Astrocyte of the cerebellum (primary cell): ENCODE data around the gene SNX3.

Experiments
- DNase-seq: peaks from one replicate; pipeline ENCODE4 v3.0.0-alpha.2; 2011; ENCODE audit warnings: low read depth
- H3K4me3 ChIP-seq: 2 replicates; pipeline ENCODE4 v1.5.1; 2011; ENCODE audit warnings: mild to moderate bottlenecking, low read depth, low read length, moderate library complexity
- in situ Hi-C: cut with HindIII; loops from 2 replicates; pipeline ENCODE4 v1.10.0; 2017; ENCODE audit warnings: low sequenced_read_pairs
- TF ChIP-seq, protein P1 (sequence below): IDR thresholded peaks from 2 replicates; pipeline ENCODE4 v1.5.1; 2012; ENCODE audit warnings: low read length, low read depth, moderate library complexity, mild to moderate bottlenecking; ENCODE audit errors: missing control alignments

The SNX3 gene

GRCh38 chr6:108222064-108222463, 38.8 kb downstream of the SNX3 start:
- DNase-seq, result no peak
- TF ChIP-seq, protein P1, sequence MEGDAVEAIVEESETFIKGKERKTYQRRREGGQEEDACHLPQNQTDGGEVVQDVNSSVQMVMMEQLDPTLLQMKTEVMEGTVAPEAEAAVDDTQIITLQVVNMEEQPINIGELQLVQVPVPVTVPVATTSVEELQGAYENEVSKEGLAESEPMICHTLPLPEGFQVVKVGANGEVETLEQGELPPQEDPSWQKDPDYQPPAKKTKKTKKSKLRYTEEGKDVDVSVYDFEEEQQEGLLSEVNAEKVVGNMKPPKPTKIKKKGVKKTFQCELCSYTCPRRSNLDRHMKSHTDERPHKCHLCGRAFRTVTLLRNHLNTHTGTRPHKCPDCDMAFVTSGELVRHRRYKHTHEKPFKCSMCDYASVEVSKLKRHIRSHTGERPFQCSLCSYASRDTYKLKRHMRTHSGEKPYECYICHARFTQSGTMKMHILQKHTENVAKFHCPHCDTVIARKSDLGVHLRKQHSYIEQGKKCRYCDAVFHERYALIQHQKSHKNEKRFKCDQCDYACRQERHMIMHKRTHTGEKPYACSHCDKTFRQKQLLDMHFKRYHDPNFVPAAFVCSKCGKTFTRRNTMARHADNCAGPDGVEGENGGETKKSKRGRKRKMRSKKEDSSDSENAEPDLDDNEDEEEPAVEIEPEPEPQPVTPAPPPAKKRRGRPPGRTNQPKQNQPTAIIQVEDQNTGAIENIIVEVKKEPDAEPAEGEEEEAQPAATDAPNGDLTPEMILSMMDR, result no peak
- in situ Hi-C loops, result no loop called here
- H3K4me3 ChIP-seq, result no peak overlapping the region

DNA sequence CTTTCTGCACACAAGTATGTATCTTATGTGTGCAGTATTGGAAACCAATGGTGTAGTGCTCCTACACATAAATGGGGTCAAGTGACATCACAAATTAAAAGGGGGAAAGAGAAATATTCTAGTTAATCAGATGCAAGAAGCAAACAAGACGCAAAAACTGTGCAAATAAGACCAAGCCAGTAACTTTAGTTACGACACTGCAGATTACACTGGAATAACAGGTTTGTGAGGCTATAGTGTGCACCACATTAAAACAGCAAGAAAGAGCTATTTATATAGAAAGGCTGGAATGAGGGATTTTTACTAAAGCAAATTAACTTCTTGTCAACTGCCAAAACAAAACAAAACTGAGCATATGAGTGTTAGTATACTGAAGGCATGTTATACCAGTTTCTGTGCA, 49.2 kb downstream of the SNX3 start:
- no peak for DNase-seq
- no peak overlapping the region for H3K4me3 ChIP-seq
- TF ChIP-seq, protein P1, result no peak
- in situ Hi-C loops, result no loop called here

- no peak for DNase-seq
- TF ChIP-seq, protein P1, result no peak
- in situ Hi-C loops, result no loop called here
- H3K4me3 ChIP-seq, result no peak overlapping the region
These were observed 50.3 kb downstream of the SNX3 start for GRCh38 chr6:108210556-108210955.

GRCh38 chr6:108209738-108210137, 51.1 kb downstream of the SNX3 start:
- no peak overlapping the region for H3K4me3 ChIP-seq
- in situ Hi-C loops, result no loop called here
- TF ChIP-seq, protein P1, result no peak
- no peak for DNase-seq

- TF ChIP-seq, protein P1, result no peak
- in situ Hi-C loops, result no loop called here
- DNase-seq, result no peak
- no peak overlapping the region for H3K4me3 ChIP-seq
These were observed 53.8 kb downstream of the SNX3 start for GRCh38 chr6:108207013-108207412.

GRCh38 chr6:108203189-108204112, 57.4 kb downstream of the SNX3 start:
- TF ChIP-seq, protein P1, result no peak
- no peak overlapping the region for H3K4me3 ChIP-seq
- DNase-seq, result no peak
- in situ Hi-C loops, result loop anchor here (5.0 kb wide), 1 partner anchor 51 kb away; no protein-coding TSS in a partner anchor
